GM13976 (cell line): ENCODE results near the gene NRN1L.

Experiments used
- DNase-seq: peaks from one replicate; pipeline ENCODE4 v3.0.0; 2012; ENCODE audit warnings: low spot score
- CTCF ChIP-seq: IDR thresholded peaks from 2 replicates; pipeline ENCODE4 v1.5.1; 2012; ENCODE audit warnings: borderline replicate concordance, mild to moderate bottlenecking; ENCODE audit not compliant: insufficient read depth; ENCODE audit errors: extremely low read depth, missing control alignments, control extremely low read depth
- in situ Hi-C: fragments of 300-500 bp; cut with MboI; formaldehyde crosslinking; loops from one replicate; pipeline ENCODE4 v1.12.0; 2022; ENCODE audit warnings: low sequenced_read_pairs, mixed read lengths, inconsistent platforms; ENCODE audit not compliant: unreplicated experiment

The NRN1L gene

GRCh38 chr16:67928561-67929364, 44.1 kb downstream of the NRN1L start:
- in situ Hi-C loops = loop anchor here (10.0 kb wide), 1 partner anchor 254 kb away; no protein-coding TSS in a partner anchor
- DNase-seq = peak; percentile 92

GRCh38 chr16:67930191-67930590, 45.5 kb downstream of the NRN1L start:
- DNase-seq = no peak
- in situ Hi-C loops = no loop called here
- no peak for TF ChIP-seq CTCF

More at GRCh38 chr16:67928561-67929364, 44.1 kb downstream of the NRN1L start:
- peak; percentile 83 for TF ChIP-seq CTCF

GRCh38 chr16:67930678-67931211, 46.1 kb downstream of the NRN1L start:
- TF ChIP-seq CTCF = no peak
- in situ Hi-C loops = no loop called here
- DNase-seq = no peak

GRCh38 chr16:67931712-67932461, 47.2 kb downstream of the NRN1L start, which contains the start of gene CTRL:
Gene CTRL, minus strand, starts transcription at chr16:67931862. Its CDS starts 10 bp downstream, at chr16:67931852.
- TF ChIP-seq CTCF = no peak
- in situ Hi-C loops = no loop called here
- DNase-seq = no peak

- DNase-seq = no peak
- in situ Hi-C loops = no loop called here
- TF ChIP-seq CTCF = no peak
Observed at GRCh38 chr16:67932462-67932840, 47.8 kb downstream of the NRN1L start.

- DNase-seq = no peak
- in situ Hi-C loops = no loop called here
- TF ChIP-seq CTCF = no peak
Observed at GRCh38 chr16:67933805-67934204, 49.1 kb downstream of the NRN1L start.
